DMS79 (cell line): ENCODE measurements around the gene MTG2.

Source experiments
- DNase-seq: peaks from one replicate; lab custom pipeline; 2025; lab: John Stamatoyannopoulos, UW

Gene MTG2

GRCh38 chr20:62163485-62163865, 19.4 kb upstream of the MTG2 start:
- DNase-seq, result no peak

DNA sequence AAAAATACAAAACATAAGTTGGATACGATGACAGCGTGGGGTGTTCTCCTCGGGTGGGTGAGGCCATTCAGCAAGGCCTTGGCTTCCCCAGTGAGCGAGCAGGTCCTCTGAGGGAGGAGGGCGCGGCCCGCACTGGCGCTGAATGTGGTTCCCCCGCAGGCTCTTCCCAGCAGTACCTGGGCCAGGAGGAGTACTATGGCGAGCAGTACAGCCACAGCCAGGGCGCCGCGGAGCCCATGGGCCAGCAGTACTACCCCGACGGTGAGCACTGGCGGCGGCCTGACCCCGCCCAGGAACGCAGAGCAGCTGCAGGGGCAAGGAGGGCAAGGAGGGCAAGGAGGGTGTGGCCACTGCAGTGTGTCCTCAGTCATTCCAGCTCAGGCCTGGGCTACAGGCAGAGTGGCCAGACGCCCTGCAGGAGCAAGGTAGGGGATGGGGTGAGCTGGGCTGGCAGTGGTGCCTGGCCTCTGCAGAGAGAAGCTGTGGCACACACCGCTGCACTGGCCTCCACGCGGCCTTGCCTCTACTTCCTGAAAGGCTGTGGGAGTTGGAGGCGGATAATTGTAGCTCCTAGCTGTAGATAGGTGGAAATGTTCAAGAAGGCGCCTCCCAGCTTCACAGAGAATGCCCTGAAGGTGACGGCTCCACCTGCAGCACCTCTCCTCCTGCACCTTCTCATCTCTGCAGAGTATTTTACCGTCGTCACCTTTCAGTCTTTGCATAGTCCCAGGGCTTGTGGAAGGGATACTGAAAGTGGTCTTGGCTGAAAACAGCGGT, 18.7 kb upstream of the MTG2 start:
- DNase-seq, result no peak

DNA sequence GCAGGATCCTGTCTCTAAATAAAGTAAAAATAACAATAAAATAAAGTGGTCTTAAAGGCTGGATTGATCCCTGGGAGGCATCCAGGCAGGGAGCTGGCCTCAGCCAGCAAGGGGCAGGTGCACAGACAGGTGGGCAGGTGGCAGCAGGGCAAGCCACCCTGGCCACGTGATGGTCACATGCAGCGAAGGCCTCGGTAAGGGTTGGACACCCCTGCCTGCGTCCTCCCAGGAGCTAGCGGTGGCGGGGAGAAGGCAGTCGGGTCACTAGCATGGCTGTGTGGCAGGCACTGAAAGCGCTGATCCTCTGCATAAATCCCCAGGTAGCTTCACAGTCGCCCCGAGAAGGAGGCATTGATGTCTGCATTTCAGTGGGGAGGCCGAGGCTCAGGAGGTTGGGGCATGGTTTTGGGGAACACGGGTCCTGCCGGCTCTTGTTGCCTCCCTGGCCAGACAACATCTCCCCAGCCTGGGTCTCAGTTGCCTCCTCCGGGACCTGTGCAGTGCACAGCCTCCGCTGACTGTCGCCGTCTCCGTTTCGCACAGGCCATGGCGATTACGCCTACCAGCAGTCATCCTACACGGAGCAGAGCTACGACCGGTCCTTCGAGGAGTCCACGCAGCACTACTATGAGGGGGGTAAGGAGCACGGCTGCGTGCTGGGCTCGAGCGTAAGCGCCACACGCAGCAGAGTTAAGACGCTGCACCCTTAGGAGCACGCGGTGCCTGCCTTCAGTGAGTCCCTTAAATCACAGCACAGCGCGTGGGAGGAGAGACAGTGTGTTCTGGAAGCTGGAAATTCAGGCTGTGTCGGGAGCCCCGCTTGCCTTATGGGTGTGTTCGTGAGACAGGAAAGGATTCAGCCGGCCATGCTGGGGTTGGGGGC, 17.7 kb upstream of the MTG2 start:
- no peak for DNase-seq

DNA sequence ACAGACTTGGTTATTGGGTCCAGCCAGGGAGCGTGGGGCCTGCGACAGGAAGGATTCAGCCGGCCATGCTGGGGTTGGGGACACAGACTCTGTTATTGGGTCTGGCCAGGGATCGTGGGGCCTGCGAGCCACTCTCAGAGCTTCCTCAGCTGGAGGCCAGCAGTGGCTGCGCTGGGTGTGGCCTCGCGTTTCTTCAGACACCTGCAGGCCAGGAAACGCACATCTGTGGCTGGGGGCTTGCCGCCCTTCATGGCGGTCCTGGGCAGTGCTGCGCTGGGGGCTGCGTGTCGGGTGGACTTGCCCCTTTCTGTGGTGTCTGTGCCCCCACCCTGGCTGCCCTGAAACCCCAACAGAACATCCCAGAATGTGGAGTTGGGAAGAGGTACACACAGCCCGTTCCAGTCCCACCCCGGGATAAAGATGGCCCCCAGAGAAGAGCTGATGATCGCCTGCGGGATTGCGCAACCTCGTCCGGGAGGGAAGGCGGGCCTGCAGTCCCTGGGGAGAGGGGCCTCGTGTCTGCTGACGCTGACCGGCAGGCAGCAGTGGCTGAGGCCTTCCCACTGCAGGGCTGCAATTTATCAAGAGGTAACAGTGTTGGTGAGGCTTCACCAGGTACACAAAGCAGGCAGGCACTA, 16.9 kb upstream of the MTG2 start:
- no peak for DNase-seq

DNA sequence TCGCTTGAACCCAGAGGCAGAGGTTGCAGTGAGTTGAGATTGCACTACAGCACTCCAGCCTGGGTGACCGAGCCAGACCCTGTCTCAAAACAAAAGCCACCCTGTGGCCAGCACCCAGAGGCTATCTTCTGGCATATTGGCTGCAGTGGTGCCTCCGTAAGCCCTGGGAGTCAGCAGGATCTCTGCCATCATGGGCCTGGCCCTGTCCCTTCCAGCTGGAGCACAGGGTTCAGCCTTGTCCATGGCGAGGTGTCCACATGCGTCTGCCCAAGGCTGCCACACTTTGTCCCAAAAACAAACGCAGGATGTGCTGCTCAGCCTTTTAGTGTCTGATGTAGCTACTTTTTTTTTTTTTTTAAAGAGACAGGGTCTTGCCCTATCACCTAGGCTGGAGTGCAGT, 15.4 kb upstream of the MTG2 start:
- DNase-seq, result no peak

DNA sequence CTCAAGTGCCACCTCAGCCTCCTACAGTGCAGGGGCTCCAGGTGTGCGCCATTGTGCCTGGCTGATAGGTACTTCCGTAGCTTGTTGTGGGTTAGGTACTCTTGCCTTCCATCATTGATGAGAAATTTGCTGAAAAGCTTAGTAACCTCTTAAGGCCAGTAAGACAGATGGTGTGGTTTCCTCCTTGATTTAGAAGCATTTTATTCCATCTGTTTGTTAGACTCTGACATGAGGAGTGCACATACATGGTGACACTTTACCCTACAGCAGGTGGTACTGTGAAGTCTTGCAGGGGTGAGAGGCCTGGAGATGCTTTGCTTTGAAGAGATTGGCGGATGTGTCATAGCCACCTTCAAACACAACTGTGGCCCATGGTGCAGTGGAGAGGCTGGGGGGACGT, 14.8 kb upstream of the MTG2 start:
- peak; percentile 22 for DNase-seq

- no peak for DNase-seq
These were observed 13.9 kb upstream of the MTG2 start for GRCh38 chr20:62168890-62169435.

DNA sequence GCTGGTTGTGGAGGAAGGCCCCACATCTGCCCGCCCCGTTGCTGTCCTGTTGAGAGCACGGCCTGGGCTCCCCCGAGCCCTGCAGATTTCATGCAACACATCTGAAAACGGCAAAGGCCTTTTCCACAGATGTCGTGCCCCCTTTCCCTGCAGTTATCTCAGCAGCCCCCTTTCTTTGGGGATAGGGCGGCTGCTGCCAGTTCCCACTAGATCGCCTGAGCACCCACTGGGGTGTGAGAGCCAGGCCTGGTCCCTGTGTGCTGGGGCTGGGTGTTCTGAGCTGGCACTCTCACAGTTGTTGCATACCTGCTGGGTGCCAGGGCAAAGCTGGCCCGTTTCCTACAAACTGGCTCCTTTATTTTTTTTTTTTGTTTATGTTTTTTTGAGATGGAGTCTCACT, 12.3 kb upstream of the MTG2 start:
- DNase-seq, result no peak

DNA sequence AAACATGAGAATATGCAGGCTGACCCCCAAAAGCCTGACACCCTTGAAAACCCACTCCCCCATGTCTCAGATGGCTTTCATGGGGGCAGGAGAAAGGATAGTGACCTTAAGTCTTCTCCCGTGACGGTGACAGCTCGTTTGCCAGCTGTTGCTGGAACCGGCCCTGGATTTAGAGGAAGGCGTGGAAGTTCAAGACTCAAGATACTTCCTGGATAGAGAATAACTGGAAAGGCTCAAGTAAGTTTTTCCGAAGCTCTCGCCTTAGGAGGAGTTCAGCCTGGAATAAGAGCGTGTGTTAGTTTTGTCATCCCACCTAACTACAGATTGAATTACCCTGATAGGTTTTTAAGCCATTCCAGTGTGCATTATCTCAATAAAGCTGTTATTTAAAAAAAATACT, 11.6 kb upstream of the MTG2 start:
- no peak for DNase-seq

DNA sequence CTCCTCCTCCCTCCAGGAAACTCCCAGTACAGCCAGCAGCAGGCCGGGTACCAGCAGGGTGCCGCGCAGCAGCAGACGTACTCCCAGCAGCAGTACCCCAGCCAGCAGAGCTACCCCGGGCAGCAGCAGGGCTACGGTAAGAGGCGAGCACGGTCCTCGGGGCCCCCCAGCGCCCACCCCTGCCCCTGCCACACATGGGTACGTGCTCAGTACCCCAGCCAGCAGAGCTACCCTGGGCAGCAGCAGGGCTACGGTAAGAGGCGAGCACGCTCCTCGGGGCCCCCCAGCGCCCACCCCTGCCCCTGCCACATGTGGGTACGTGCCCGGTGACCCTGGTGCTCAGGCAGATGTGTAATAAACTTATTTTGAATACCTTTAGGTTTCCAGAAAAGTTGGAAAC, 10.2 kb upstream of the MTG2 start:
- DNase-seq, result no peak

- no peak for DNase-seq
These were observed 8.6 kb upstream of the MTG2 start for GRCh38 chr20:62174021-62174804.

DNA sequence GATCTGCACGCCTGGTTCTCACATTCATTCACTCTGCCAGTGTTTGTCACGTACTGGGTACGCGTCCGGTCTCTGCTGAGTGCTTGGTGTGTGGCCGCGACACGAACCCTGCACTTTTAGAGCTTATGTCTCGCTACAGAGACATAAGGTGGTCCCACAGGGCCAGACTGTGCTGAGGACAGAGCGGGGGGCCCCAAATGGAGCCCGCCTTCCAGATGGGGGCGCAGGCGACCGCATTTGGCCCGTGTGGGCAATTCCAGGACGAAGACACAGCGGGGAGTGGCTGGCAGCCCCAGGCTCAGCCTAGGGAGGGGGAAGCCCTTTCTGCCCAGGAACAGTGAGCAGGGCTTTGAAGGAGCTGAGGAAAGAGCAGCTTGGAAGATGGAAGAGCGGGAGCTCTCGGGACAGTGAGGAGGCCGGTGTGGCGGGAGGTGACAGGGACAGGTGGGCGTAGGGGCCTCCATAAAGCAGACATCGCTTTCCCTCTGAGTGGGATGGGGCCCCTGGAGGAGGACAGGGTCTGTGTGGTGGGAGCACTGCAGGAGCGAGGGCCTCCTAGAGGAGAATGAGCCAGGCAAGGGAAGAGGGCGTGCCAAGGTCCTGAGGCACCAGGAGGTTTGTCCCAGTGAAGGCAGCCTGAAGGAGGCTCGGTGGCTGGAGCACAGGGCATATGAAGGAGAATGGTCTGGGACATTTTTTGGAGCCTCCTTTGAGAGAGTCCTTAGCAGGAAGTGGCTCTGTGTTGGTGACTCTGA, 7.8 kb upstream of the MTG2 start:
- no peak for DNase-seq

GRCh38 chr20:62175711-62176110, 7.1 kb upstream of the MTG2 start:
- no peak for DNase-seq

DNA sequence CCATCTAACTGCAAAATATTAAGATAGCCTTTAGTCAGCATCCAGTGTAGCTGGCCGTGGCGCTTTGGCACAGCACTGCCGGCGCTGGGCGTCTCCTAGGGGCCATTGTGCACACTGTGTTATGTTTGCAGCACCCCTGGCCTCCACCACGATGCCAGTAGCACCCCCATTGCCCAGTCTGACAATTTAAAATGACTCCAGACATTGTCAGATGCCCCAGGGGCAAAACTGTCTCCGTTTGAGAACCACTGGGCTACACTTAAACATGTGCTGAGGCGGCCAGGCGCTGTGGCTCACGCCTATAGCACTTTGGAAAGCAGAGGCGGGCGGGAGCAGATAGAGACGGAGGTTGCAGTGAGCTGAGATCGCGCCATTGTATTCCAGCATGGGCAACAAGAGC, 6.0 kb upstream of the MTG2 start:
- no peak for DNase-seq

GRCh38 chr20:62177307-62177706, 5.5 kb upstream of the MTG2 start:
- no peak for DNase-seq

DNA sequence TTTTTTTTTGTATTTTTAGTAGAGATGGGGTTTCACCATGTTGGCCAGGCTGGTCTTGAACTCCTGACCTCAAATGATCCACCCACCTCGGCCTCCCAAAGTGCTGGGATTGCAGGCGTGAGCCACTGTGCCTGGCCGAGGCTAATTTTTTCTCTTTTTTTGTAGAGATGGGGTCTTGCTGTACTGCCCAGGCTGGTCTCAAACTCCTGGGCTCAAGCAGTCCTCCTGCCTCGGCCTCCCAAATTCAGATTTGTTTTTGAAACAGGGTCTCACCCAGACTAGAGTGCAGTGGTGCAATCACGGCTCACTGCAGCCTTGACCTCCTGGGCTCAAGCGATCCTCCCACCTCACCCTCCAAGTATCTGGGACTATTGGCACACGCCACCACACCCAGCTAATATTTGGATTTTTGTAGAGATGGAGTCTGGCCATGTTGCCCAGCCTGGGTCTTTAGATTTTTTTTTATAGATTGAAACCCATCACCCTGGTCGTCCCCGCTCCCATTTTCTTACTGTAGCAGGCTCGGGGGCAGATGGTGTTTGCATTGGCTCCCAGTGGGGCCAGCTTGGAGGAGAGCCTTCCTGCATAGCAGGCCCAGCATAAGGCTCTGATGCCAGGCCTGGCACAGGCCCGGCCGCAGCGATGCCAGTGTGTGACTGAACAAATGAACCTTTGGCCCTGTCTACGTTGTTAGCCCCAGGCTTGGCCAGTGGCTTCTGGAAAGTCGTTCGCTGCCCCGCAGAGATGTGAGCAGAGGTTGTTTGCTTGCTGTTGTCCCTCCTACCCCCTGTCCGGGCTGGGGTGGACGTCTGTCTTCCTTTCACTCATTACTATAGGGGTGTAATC, 4.3 kb upstream of the MTG2 start:
- DNase-seq, result no peak

- DNase-seq, result no peak
These were observed 3.7 kb upstream of the MTG2 start for GRCh38 chr20:62179162-62179504.

DNA sequence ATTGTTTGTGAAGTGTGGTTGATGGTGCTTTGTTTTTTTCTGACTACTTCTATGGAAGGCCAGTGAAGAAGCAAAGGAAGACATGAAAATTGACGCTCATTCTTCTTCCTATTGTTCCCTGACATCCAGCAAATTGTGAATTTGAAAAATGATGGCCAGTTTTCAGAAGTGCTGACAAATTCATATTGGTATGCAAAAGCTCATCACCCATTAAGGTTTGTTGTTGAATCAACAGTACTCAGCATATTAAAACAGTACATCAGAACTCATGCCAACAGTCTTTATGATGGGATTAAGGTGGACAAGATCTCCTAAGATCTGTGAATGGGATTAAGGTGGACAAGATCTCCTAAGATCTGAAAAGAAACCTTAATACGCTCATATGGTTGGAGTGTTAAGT, 1.0 kb upstream of the MTG2 start:
- DNase-seq, result no peak

- no peak for DNase-seq
These were observed 756 bp downstream of the MTG2 start for GRCh38 chr20:62183426-62184142.

GRCh38 chr20:62186096-62186426, 3.2 kb downstream of the MTG2 start:
- DNase-seq, result no peak
